IMR-90 (cell line): ENCODE data around the gene CMAS. TPM values are rescaled to one million over a fixed set of nuclear protein-coding genes. Genes with fewer than 3 reads are reported as not detected.

Experiments used
- ATAC-seq: fragments of 200-7000 bp; cut with Tn5 transposase; 2 replicates; pipeline ENCODE4 v1.9.1; 2020; ENCODE audit warnings: low read depth, mild to moderate bottlenecking, moderate library complexity
- BruUV-seq: library from RNA; stranded (reverse); fragments of 400-500 nt; replicated peaks from 2 replicates; lab custom pipeline; 2021; lab: Mats Ljungman, UMichigan
- CTCF ChIA-PET: fragments of 300-600 bp; formaldehyde crosslinking; extraction: SDS; loops from one replicate; lab custom pipeline; 2021; ENCODE audit warnings: antibody characterized with exemption; lab: Yijun Ruan, JAX
- POLR2A ChIA-PET: fragments of 300-600 bp; sonication (Branson Sonifier 250); formaldehyde crosslinking; loops from one replicate; lab custom pipeline; 2022; ENCODE audit warnings: antibody characterized with exemption; ENCODE audit not compliant: unreplicated experiment; lab: Charles Lee
- DNase-seq: peaks from one replicate; pipeline ENCODE4 v3.0.0; 2013
- H2AFZ ChIP-seq: replicated peaks from 2 replicates; pipeline ENCODE3; 2013; ENCODE audit warnings: low read length, mild to moderate bottlenecking; ENCODE audit not compliant: poor library complexity
- H2AK5ac ChIP-seq: 2 replicates; pipeline ENCODE4 v1.6.1; 2013; ENCODE audit warnings: low read depth, low read length, inconsistent platforms
- H2AK9ac ChIP-seq: replicated peaks from 2 replicates; pipeline ENCODE3; 2013; ENCODE audit warnings: mild to moderate bottlenecking, low read depth, low read length, moderate library complexity; ENCODE audit not compliant: poor library complexity
- H2BK120ac ChIP-seq: 2 replicates; pipeline ENCODE4 v1.6.1; 2013; ENCODE audit warnings: low read depth, low read length, inconsistent platforms
- H2BK15ac ChIP-seq: 3 replicates; pipeline ENCODE4 v1.6.1; 2013; ENCODE audit warnings: low read depth, low read length, inconsistent platforms
- H2BK20ac ChIP-seq: 2 replicates; pipeline ENCODE4 v1.6.1; 2013; ENCODE audit warnings: low read depth, mild to moderate bottlenecking, inconsistent platforms, low read length, moderate library complexity
- H2BK5ac ChIP-seq: 2 replicates; pipeline ENCODE4 v1.6.1; 2013; ENCODE audit warnings: mild to moderate bottlenecking, low read depth, low read length, inconsistent platforms; ENCODE audit not compliant: poor library complexity, severe bottlenecking
- H3K14ac ChIP-seq: replicated peaks from 2 replicates; pipeline ENCODE4 v1.6.1; 2013; ENCODE audit warnings: low read depth, low read length, inconsistent platforms
- H3K18ac ChIP-seq: 2 replicates; pipeline ENCODE4 v1.6.1; 2013; ENCODE audit warnings: low read depth, low read length, control low read depth
- H3K23ac ChIP-seq: 2 replicates; pipeline ENCODE4 v1.6.1; 2013; ENCODE audit warnings: low read depth, low read length, inconsistent platforms
- H3K27ac ChIP-seq: 2 replicates; pipeline ENCODE4 v1.5.1; 2013; ENCODE audit warnings: mild to moderate bottlenecking, control low read depth, low read length; ENCODE audit not compliant: insufficient read depth
- H3K27me3 ChIP-seq: 2 replicates; pipeline ENCODE4 v1.6.1; 2013; ENCODE audit warnings: low read length; ENCODE audit not compliant: control insufficient read depth, insufficient read depth
- H3K36me3 ChIP-seq: 2 replicates; pipeline ENCODE4 v1.6.1; 2013; ENCODE audit warnings: low read length, mixed read lengths; ENCODE audit not compliant: control insufficient read depth, insufficient read depth
- H3K4ac ChIP-seq: 2 replicates; pipeline ENCODE4 v1.6.1; 2013; ENCODE audit warnings: low read depth, low read length, inconsistent platforms
- H3K4me1 ChIP-seq: 2 replicates; pipeline ENCODE4 v1.6.1; 2013; ENCODE audit warnings: low read length, mixed read lengths; ENCODE audit not compliant: control insufficient read depth, insufficient read depth
- H3K4me2 ChIP-seq: 2 replicates; pipeline ENCODE4 v1.6.1; 2013; ENCODE audit warnings: low read depth, mild to moderate bottlenecking, control low read depth, low read length, moderate library complexity
- H3K4me3 ChIP-seq: 2 replicates; pipeline ENCODE4 v1.5.1; 2013; ENCODE audit warnings: low read depth, mild to moderate bottlenecking, control low read depth, low read length, moderate library complexity; ENCODE audit not compliant: insufficient read depth
- H3K56ac ChIP-seq: 2 replicates; pipeline ENCODE4 v1.6.1; 2013; ENCODE audit warnings: low read length, inconsistent platforms; ENCODE audit not compliant: insufficient read depth; ENCODE audit errors: extremely low read depth
- H3K79me1 ChIP-seq, 2 experiments: 2 replicates each; pipeline ENCODE4 v1.6.1; 2013; ENCODE audit warnings: low read length in 2 of 2, inconsistent platforms in 1 of 2, low read depth in 1 of 2
- H3K9ac ChIP-seq: 2 replicates; pipeline ENCODE4 v1.6.1; 2013; ENCODE audit warnings: low read depth, low read length, control low read depth
- H3K9me1 ChIP-seq: 2 replicates; pipeline ENCODE4 v1.6.1; 2013; ENCODE audit warnings: low read length, inconsistent platforms; ENCODE audit not compliant: insufficient read depth
- H3K9me3 ChIP-seq: 2 replicates; pipeline ENCODE4 v1.6.1; 2013; ENCODE audit warnings: low read length; ENCODE audit not compliant: control insufficient read depth, insufficient read depth
- H4K20me1 ChIP-seq: 2 replicates; pipeline ENCODE4 v1.6.1; 2013; ENCODE audit warnings: low read length, inconsistent platforms; ENCODE audit not compliant: insufficient read depth
- H4K5ac ChIP-seq: 2 replicates; pipeline ENCODE4 v1.6.1; 2013; ENCODE audit warnings: mild to moderate bottlenecking, low read depth, low read length, control low read depth
- H4K8ac ChIP-seq, 2 experiments: 2 replicates each; pipeline ENCODE4 v1.6.1; 2013; ENCODE audit warnings: low read depth in 2 of 2, low read length in 2 of 2, control low read depth in 1 of 2, inconsistent platforms in 1 of 2
- H4K91ac ChIP-seq: 2 replicates; pipeline ENCODE4 v1.6.1; 2013; ENCODE audit warnings: low read depth, low read length, inconsistent platforms; ENCODE audit not compliant: insufficient read depth
- CEBPB ChIP-seq: IDR thresholded peaks from 2 replicates; pipeline ENCODE4 v1.6.1; 2012; ENCODE audit warnings: low read depth, low read length, improper control_type of control experiment
- FOS ChIP-seq: fragments of 150-350 bp; IDR thresholded peaks from 2 replicates; pipeline ENCODE4 v1.6.1; 2016; ENCODE audit warnings: low read depth, low read length
- NFE2L2 ChIP-seq: fragments of 150-350 bp; IDR thresholded peaks from 2 replicates; pipeline ENCODE4 v1.6.1; 2016; ENCODE audit warnings: low read depth, mild to moderate bottlenecking, low read length
- RCOR1 ChIP-seq: IDR thresholded peaks from 2 replicates; pipeline ENCODE4 v1.6.1; 2012; ENCODE audit warnings: mild to moderate bottlenecking, low read length, improper control_type of control experiment; ENCODE audit not compliant: insufficient replicate concordance
- SMC3 ChIP-seq: fragments of 150-350 bp; IDR thresholded peaks from 2 replicates; pipeline ENCODE4 v1.6.1; 2016; ENCODE audit warnings: low read depth, mild to moderate bottlenecking, antibody characterized with exemption, low read length, moderate library complexity
- WGBS, 2 experiments: methylation state at CpG; one replicate each; pipeline versions ENCODE4 v1.1.5 to v1.1.7; 2013; ENCODE audit warnings: missing lambda C conversion rate in 2 of 2; ENCODE audit not compliant: insufficient read length in 1 of 2; ENCODE audit errors: extremely low coverage in 2 of 2; 5-methylcytosine and 5-hydroxymethylcytosine counted together
- dilution Hi-C: fragments of 300-500 bp; cut with HindIII; formaldehyde crosslinking; loops from one replicate; pipeline ENCODE4 v1.14.3; 2018; ENCODE audit warnings: low sequenced_read_pairs; ENCODE audit not compliant: unreplicated experiment
- in situ Hi-C: fragments of 300-500 bp; cut with MboI; formaldehyde crosslinking; loops from 3 replicates; pipeline ENCODE4 v1.14.3; 2019; ENCODE audit warnings: low sequenced_read_pairs, inconsistent platforms, mixed read lengths
- intact Hi-C: fragments of 100-400 bp; cut with micrococcal nuclease; formaldehyde crosslinking; loops from 2 replicates; pipeline ENCODE4 v1.10.0; 2022
- polyA plus RNA-seq, 3 experiments: library from polyadenylated mRNA; depleted of rRNA; stranded (reverse); fragments of >200 nt; gene quantifications; 2 replicates each; pipeline ENCODE4 v1.2.3, GENCODE V29; 2012; ENCODE audit warnings: low replicate concordance in 1 of 3
- total RNA-seq: library from RNA; depleted of rRNA; stranded (reverse); fragments of >200 nt; gene quantifications from 2 replicates; pipeline ENCODE4 v1.2.3, GENCODE V29; 2012
- TF ChIP-seq, protein P1 (sequence below): fragments of 150-350 bp; IDR thresholded peaks from 2 replicates; pipeline ENCODE4 v1.6.1; 2017; ENCODE audit warnings: mild to moderate bottlenecking, antibody characterized with exemption, low read length, low read depth

Gene CMAS
- total and polyA plus RNA-seq, 2 of the 4 experiments (the other 2 are of a cell fraction): 9.5 to 26.8 TPM

DNA sequence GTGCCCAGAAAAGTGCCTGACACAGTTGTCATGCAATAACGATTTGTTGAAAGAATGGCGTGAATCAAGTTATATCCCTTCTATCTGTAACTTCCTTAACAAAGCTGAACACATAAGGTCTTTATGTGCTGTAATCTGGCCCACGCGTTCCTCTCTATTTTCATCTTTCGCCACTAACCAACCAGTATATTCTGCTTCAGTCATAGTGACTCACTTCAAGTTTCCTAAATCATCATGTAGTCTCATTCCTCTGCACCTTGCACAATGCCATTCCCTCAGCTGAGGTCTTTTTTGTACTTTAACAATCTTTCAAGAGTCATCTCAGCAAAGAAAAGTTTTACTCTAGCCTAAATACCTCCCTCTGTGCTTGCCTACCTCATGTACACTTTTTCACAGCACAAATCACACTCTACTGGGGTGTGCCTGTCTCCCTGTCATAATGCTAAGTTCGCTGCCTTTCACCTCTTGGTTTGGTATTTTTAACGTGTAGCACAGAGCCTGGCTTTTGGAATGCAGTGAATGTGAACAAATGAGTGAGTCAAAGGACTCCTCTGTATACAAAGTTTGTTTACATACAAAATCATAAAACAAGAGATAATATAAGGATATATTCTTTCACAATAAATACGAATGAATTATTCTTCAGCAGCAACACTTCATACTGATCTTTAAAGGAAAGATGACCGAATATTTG, 2.9 kb upstream of the CMAS start:
- 62% methylated on average over 3 of the region's 9 CpGs; no CpG with 5 or more reads in 1 of the 2 experiments for WGBS, 2 experiments
- H2AFZ ChIP-seq: peak overlapping the region; percentile 66
- H3K18ac ChIP-seq: no peak overlapping the region
- H3K27ac ChIP-seq: no peak overlapping the region
- no peaks in the 10 kb centered on the region for H3K27me3 ChIP-seq
- no peak overlapping the region for H2BK20ac ChIP-seq
- dilution Hi-C loops (no loop called here), in situ Hi-C loops (no loop called here), intact Hi-C loops (no loop called here)
- ATAC-seq: peak; percentile 44
- peaks cover 0 to 14% of the 10 kb centered on the region in 2 experiments; a peak in 3 of 4 replicates for H3K79me1 ChIP-seq
- no peaks in the 10 kb centered on the region; the same call in 1 of the 2 replicates for H3K9me1 ChIP-seq
- ChIA-PET POLR2A (interaction anchor here (0.6 kb wide), 1 partner anchor 589 kb away, joined by 3 read pairs; no protein-coding TSS in a partner anchor), CTCF (interaction anchor here (0.6 kb wide), 1 partner anchor 345 kb away, joined by 3 read pairs; no protein-coding TSS in a partner anchor)
- no TSS peak for BruUV-seq
- no peak overlapping the region for H2AK5ac ChIP-seq
- no peaks in the 10 kb centered on the region for H3K36me3 ChIP-seq
- H2BK15ac ChIP-seq: no peak overlapping the region
- no peak overlapping the region for H2AK9ac ChIP-seq
- peak overlapping the region; percentile 55 for H2BK5ac ChIP-seq
- H4K20me1 ChIP-seq: no peaks in the 10 kb centered on the region
- no peak overlapping the region for H3K23ac ChIP-seq
- H3K14ac ChIP-seq: 0 out of 2 replicates have a peak overlapping the region, but pooled peaks have one; percentile 23
- no peak overlapping the region for H4K91ac ChIP-seq
- DNase-seq: peak; percentile 85
- H2BK120ac ChIP-seq: peak overlapping the region; percentile 9; the same call in 1 of the 2 replicates
- H3K4me3 ChIP-seq: no peak overlapping the region
- no peak overlapping the region for H3K56ac ChIP-seq
- no peak overlapping the region for H4K5ac ChIP-seq
- no peak overlapping the region for H3K9ac ChIP-seq
- no peaks in the 10 kb centered on the region for H3K9me3 ChIP-seq
- H4K8ac ChIP-seq: no peak overlapping the region; a peak in 2 of 4 replicates
- TF ChIP-seq, protein P1, sequence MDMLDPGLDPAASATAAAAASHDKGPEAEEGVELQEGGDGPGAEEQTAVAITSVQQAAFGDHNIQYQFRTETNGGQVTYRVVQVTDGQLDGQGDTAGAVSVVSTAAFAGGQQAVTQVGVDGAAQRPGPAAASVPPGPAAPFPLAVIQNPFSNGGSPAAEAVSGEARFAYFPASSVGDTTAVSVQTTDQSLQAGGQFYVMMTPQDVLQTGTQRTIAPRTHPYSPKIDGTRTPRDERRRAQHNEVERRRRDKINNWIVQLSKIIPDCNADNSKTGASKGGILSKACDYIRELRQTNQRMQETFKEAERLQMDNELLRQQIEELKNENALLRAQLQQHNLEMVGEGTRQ: no peak
- TF ChIP-seq FOS: 0 out of 2 replicates have a peak, but pooled peaks have one; percentile 32
- TF ChIP-seq CEBPB: peak; percentile 93
- no peak for TF ChIP-seq SMC3
- TF ChIP-seq RCOR1: no peak
- TF ChIP-seq NFE2L2: peak; percentile 64; the same call in 1 of the 2 replicates
- peaks cover 2% of the 10 kb centered on the region; the same call in 1 of the 2 replicates for H3K4me1 ChIP-seq
- H3K4me2 ChIP-seq: peak overlapping the region; percentile 13; the same call in 1 of the 2 replicates
- H3K4ac ChIP-seq: no peak overlapping the region; the same call in 1 of the 2 replicates
